Measurements from ENCODE around the gene EEF1AKMT4. TPM values are rescaled to one million over a fixed set of nuclear protein-coding genes. Genes with fewer than 3 reads are reported as not detected.

Gene EEF1AKMT4
- total RNA-seq, 1 experiment from 2014 or later = 8.1 TPM

- no peak for DNase-seq
- Histone ChIP-seq H4K20me1 (ENCODE audit: control insufficient read depth, insufficient read depth, insufficient read length) (no peaks in the 10 kb centered on the region), H2BK5ac (ENCODE audit: insufficient read length, low read length) (no peak overlapping the region), H4K5ac (ENCODE audit: insufficient read length, low read depth, low read length) (no peak overlapping the region), H4K91ac (ENCODE audit: insufficient read length, low read depth, low read length) (no peak overlapping the region), H3K27me3 (ENCODE audit: insufficient read depth, low read length) (no peaks in the 10 kb centered on the region), H3K18ac (ENCODE audit: insufficient read length, low read depth, low read length) (no peak overlapping the region), H3K23ac (ENCODE audit: insufficient read length, low read depth, low read length) (no peak overlapping the region), H3K79me2 (ENCODE audit: insufficient read depth, low read length) (no peaks in the 10 kb centered on the region), H3K4ac (ENCODE audit: low read depth, low read length) (no peak overlapping the region), H2BK20ac (ENCODE audit: low read depth, low read length, poor library complexity, severe bottlenecking) (no peak overlapping the region), H3K4me2 (ENCODE audit: insufficient read depth, insufficient read length, low read length) (no peak overlapping the region), H4K8ac (replicated peaks; ENCODE audit: insufficient read length, low read depth, low read length) (no peak overlapping the region), H3K79me1 (ENCODE audit: insufficient read depth, low read depth, low read length, poor library complexity, severe bottlenecking) (no peaks in the 10 kb centered on the region), H3K56ac (ENCODE audit: insufficient read length, low read depth, low read length) (no peak overlapping the region), H3K9ac (ENCODE audit: extremely low read depth, insufficient read length, low read length) (no peak overlapping the region), H2AFZ (ENCODE audit: low read length) (no peak overlapping the region), H2BK15ac (ENCODE audit: low read depth, low read length) (no peak overlapping the region), H3K14ac (ENCODE audit: insufficient read depth, low read length) (no peak overlapping the region), H3K9me3 (ENCODE audit: control insufficient read depth, low read depth, low read length) (no peaks in the 10 kb centered on the region), H3K23me2 (ENCODE audit: insufficient read length, low read depth, low read length, poor library complexity, severe bottlenecking) (no peaks in the 10 kb centered on the region), H3T11ph (ENCODE audit: low read length) (no peak overlapping the region), H3K27ac (ENCODE audit: insufficient read length, low read depth, low read length) (no peak overlapping the region), H3K4me1 (ENCODE audit: insufficient read depth, low read length) (no peaks in the 10 kb centered on the region), H2BK12ac (ENCODE audit: insufficient read length, low read depth, low read length) (no peak overlapping the region), H2BK120ac (ENCODE audit: low read depth, low read length, poor library complexity, severe bottlenecking) (no peak overlapping the region), H2AK5ac (ENCODE audit: insufficient read length, low read length) (no peak overlapping the region)
- Mint-ChIP-seq H3K36me3 (ENCODE audit: insufficient read depth in 1 of 3, low read depth in 3 of 3) (no peaks in the 10 kb centered on the region), H3K27ac (no peak overlapping the region), H3K4me3 (no peak overlapping the region), H3K27me3 (ENCODE audit: low read depth) (peaks cover 27% of the 10 kb centered on the region), H3K4me1 (no peaks in the 10 kb centered on the region), H3K9me3 (no peaks in the 10 kb centered on the region)
- TF ChIP-seq CTCF (conservative IDR thresholded peaks at IDR 0.05) = no peak
- WGBS (ENCODE audit: extremely low coverage, insufficient read length, low lambda C conversion rate) = no CpG with 5 or more reads among the region's 3 CpGs
These were observed 27.0 kb upstream of the EEF1AKMT4 start for GRCh38 chr3:184222521-184222920.
